ENCODE results near the gene ARL5B. TPM values are rescaled to one million over a fixed set of nuclear protein-coding genes. Genes with fewer than 3 reads are reported as not detected.

ARL5B gene
- total RNA-seq, 1 donor from 2014 or later = 38.4 TPM

- Mint-ChIP-seq H3K27me3 (ENCODE audit: low read depth) (peaks cover 3% of the 10 kb centered on the region), H3K4me1 (no peaks in the 10 kb centered on the region), H3K9me3 (no peaks in the 10 kb centered on the region), H3K4me3 (no peak overlapping the region), H3K27ac (ENCODE audit: unreplicated experiment) (no peak overlapping the region), H3K36me3 (ENCODE audit: low read depth) (no peaks in the 10 kb centered on the region)
- no peak for TF ChIP-seq CTCF (conservative IDR thresholded peaks at IDR 0.05)
- no peak for DNase-seq (ENCODE audit: low read depth, low spot score)
These were observed 40.9 kb downstream of the ARL5B start for GRCh38 chr10:18699849-18700840.

DNA sequence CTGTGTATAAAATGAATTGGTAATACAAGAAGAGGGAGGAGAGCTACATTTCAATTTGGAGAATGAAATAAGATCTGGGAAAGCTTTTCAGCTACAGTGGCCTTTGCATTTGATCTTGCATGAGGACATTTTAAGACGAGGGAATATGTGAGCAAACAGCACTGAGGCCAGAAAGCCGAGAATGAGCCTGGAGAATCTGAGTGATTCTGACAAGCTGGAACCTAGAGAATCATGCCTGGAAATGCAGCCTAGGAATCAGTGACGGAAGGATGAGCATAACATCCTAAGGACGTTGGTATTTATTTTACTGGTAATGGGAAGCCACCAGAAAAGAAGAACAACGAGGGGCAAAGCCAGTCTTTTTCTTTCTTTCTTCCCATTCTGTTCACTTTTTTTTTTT, 44.3 kb downstream of the ARL5B start:
- no peaks in the 10 kb centered on the region for H3K9me3 Mint-ChIP-seq
- no peak for DNase-seq (ENCODE audit: low read depth, low spot score)
- no peaks in the 10 kb centered on the region for H3K4me1 Mint-ChIP-seq
- peaks cover 3% of the 10 kb centered on the region for H3K27me3 Mint-ChIP-seq (ENCODE audit: low read depth)
- H3K27ac Mint-ChIP-seq (ENCODE audit: unreplicated experiment) = no peak overlapping the region
- H3K36me3 Mint-ChIP-seq (ENCODE audit: low read depth) = no peaks in the 10 kb centered on the region
- no peak overlapping the region for H3K4me3 Mint-ChIP-seq
- no peak for TF ChIP-seq CTCF (conservative IDR thresholded peaks at IDR 0.05)

GRCh38 chr10:18710201-18710653, 51.0 kb downstream of the ARL5B start:
- H3K27ac Mint-ChIP-seq (ENCODE audit: unreplicated experiment) = no peak overlapping the region

DNA sequence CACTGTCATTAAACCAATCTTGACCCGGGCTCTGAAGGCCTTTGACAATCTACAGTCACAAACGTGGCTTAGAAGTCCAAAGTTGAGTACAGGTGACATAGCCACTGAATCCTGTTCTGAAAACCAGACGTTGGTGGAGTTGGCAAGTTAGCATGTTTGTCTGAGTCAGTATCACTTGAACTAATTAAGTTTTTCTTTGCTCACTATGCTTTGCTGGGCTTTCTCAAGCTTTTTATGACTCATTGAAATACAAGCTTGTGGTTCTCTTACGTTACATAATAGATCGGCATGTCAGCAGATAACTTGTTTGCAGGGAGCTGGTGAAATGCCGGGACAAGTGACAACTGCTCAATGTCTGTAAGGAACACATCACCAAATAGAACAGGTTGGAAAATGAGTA, 53.8 kb downstream of the ARL5B start:
- Mint-ChIP-seq H3K4me1 (no peaks in the 10 kb centered on the region), H3K27me3 (ENCODE audit: low read depth) (no peaks in the 10 kb centered on the region), H3K9me3 (no peaks in the 10 kb centered on the region), H3K36me3 (ENCODE audit: low read depth) (no peaks in the 10 kb centered on the region), H3K27ac (ENCODE audit: unreplicated experiment) (no peak overlapping the region), H3K4me3 (no peak overlapping the region)
- no peak for TF ChIP-seq CTCF (conservative IDR thresholded peaks at IDR 0.05)
- DNase-seq (ENCODE audit: low read depth, low spot score) = no peak

More at GRCh38 chr10:18710201-18710653, 51.0 kb downstream of the ARL5B start:
- Mint-ChIP-seq H3K4me1 (no peaks in the 10 kb centered on the region), H3K9me3 (no peaks in the 10 kb centered on the region), H3K27me3 (ENCODE audit: low read depth) (no peaks in the 10 kb centered on the region), H3K36me3 (ENCODE audit: low read depth) (no peaks in the 10 kb centered on the region), H3K4me3 (no peak overlapping the region)
- DNase-seq (ENCODE audit: low read depth, low spot score) = no peak
- TF ChIP-seq CTCF (conservative IDR thresholded peaks at IDR 0.05) = no peak

- Mint-ChIP-seq H3K9me3 (no peaks in the 10 kb centered on the region), H3K36me3 (ENCODE audit: low read depth) (no peaks in the 10 kb centered on the region), H3K4me1 (no peaks in the 10 kb centered on the region), H3K4me3 (no peak overlapping the region), H3K27ac (ENCODE audit: unreplicated experiment) (no peak overlapping the region), H3K27me3 (ENCODE audit: low read depth) (no peaks in the 10 kb centered on the region)
- no peak for DNase-seq (ENCODE audit: low read depth, low spot score)
- TF ChIP-seq CTCF (conservative IDR thresholded peaks at IDR 0.05) = no peak
These were observed 59.8 kb downstream of the ARL5B start for GRCh38 chr10:18718991-18719390.

Measured in neural crest cell (in vitro differentiated cells).